NCI-H446 treated with DMSO at 0.1 percent for 48 hours (cell line): ENCODE measurements around the gene IGF2BP3.

ENCODE experiments used
- DNase-seq: peaks from one replicate; lab custom pipeline; 2025; lab: John Stamatoyannopoulos, UW

The IGF2BP3 gene

DNA sequence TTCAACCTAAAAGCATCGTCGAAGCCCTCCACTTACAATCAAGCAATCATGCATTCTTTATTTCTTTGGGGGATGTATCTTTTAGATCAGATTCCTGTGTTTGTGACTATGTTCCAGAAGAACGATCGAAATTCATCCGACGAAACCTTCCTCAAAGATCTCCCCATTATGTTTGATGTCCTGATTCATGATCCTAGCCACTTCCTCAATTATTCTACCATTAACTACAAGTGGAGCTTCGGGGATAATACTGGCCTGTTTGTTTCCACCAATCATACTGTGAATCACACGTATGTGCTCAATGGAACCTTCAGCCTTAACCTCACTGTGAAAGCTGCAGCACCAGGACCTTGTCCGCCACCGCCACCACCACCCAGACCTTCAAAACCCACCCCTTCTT is 209.9 kb downstream of the IGF2BP3 start:
- no peak for DNase-seq
